Neural progenitor cell (in vitro differentiated cells): ENCODE measurements around the gene TMEM117.

ENCODE experiments used
- CTCF ChIP-seq: fragments of 200-600 bp; sonication (generic); IDR thresholded peaks from 2 replicates; pipeline ENCODE4 v1.5.1; 2017; ENCODE audit warnings: antibody characterized with exemption, mild to moderate bottlenecking
- EZH2 ChIP-seq: fragments of 200-600 bp; sonication (generic); IDR thresholded peaks from 2 replicates; pipeline ENCODE4 v1.6.1; 2017; ENCODE audit warnings: antibody characterized with exemption, mild to moderate bottlenecking, moderate library complexity
- EZH2phosphoT487 ChIP-seq: fragments of 200-600 bp; sonication (generic); IDR thresholded peaks from 2 replicates; pipeline ENCODE4 v1.6.1; 2017; ENCODE audit warnings: antibody characterized with exemption

- TF ChIP-seq CTCF (no peak), EZH2phosphoT487 (no peak), EZH2 (no peak)
Observed at GRCh38 chr12:43807386-43807785, 28.5 kb upstream of the TMEM117 start.
